ENCODE results near the gene RHBDF2.
A peak's percentile ranks its signal among the peaks of the same experiment; 100 is the strongest.
"Not testable (repeated sequence)": the region's sequence is repeated elsewhere in the genome, so short reads cannot be mapped to it uniquely, and the experiment has no call there.

RHBDF2 gene

DNA sequence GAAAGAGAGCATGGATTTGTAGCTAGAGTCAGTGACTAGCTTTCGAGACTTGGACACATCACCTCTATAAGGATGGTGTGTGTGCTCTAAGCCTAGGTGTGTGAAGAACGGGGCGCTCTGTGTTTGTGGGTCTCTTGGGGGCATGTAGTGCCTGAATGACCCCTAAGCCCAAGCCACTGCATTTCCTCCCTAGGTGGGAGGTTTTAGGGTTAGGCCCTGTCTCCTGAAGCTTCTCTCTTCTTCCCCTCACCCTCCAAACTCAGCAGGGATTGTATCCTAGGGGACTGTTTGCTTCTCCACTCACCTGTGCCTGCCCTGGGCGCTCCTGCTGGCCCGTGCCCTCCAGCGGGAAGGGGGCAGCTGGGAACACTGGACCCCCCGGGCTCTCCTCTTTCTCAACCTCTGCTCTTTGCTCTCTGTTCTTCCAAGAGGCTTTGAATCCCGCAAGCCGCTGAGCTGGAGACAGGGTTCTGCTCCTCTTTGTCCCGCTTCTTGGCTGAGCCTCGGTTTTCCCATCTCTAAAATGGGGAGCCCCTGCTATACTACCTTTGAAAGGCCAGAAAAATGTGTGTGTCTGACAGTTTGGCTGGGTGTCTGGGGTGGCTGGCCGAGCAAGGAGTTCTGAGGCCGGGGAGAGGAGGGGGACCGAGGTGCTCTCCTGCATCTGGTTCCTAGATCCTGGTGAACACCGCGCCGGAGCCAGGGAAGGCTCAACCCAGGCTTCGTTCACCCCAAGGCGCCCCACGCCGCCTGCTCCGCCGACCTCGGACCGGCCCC, 35.5 kb upstream of the RHBDF2 start:
- no peaks in the 10 kb centered on the region for H3K9me3 ChIP-seq (ENCODE audit: control insufficient read depth, low read depth, low read length)
- H3K27me3 ChIP-seq (ENCODE audit: control insufficient read depth, insufficient read depth, low read length), result peaks cover 48% of the 10 kb centered on the region
- no peak overlapping the region for H3K9ac ChIP-seq (ENCODE audit: low read length)
- H3K4me1 ChIP-seq (ENCODE audit: control insufficient read depth, low read depth, low read length), result peaks cover 12% of the 10 kb centered on the region
- peak overlapping the region; percentile 46 for H3K4me3 ChIP-seq (ENCODE audit: low read length)
- H3K27ac ChIP-seq (ENCODE audit: low read length), result no peak overlapping the region
- H3K36me3 ChIP-seq (ENCODE audit: control insufficient read depth, low read depth, low read length), result no peaks in the 10 kb centered on the region

DNA sequence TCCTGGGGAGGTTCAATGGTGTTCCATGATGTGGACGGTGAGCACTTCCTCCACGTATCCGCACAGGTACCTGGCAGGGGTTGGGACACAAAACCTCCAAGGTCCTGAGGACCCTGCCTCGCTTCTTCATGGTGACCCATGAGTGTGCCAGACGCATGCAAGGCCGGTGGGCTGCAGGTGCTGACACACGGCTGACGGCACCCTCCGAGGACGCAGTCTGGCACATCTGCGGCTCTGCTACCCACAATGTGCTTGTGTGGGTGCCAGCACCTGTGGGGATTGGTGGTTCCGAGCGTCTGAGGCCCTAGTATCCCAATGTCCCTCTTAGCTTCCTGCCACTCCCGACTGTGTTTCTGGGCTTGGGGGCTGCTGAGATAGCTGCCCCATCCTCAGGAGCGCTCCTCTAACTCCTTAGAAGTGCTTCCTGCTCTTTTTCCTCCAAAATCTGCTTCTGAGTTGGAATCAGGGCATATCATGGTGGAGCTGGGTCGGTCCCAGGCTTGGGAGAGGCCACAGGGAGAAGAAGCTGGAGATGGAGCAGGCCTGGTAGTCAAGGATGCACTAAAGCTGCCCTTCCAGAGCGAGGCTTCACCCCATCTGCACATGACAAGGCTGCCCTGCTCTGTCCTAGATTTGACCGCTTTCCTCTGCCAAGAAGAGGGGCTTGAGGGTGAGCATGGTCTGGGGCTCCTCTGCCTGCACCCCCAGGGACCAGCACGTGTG, 34.7 kb upstream of the RHBDF2 start:
- Histone ChIP-seq H3K9ac (ENCODE audit: low read length) (no peak overlapping the region), H3K4me1 (ENCODE audit: control insufficient read depth, low read depth, low read length) (peaks cover 5% of the 10 kb centered on the region), H3K27ac (ENCODE audit: low read length) (no peak overlapping the region), H3K4me3 (ENCODE audit: low read length) (no peak overlapping the region), H3K9me3 (ENCODE audit: control insufficient read depth, low read depth, low read length) (no peaks in the 10 kb centered on the region), H3K27me3 (ENCODE audit: control insufficient read depth, insufficient read depth, low read length) (peaks cover 48% of the 10 kb centered on the region), H3K36me3 (ENCODE audit: control insufficient read depth, low read depth, low read length) (no peaks in the 10 kb centered on the region)

DNA sequence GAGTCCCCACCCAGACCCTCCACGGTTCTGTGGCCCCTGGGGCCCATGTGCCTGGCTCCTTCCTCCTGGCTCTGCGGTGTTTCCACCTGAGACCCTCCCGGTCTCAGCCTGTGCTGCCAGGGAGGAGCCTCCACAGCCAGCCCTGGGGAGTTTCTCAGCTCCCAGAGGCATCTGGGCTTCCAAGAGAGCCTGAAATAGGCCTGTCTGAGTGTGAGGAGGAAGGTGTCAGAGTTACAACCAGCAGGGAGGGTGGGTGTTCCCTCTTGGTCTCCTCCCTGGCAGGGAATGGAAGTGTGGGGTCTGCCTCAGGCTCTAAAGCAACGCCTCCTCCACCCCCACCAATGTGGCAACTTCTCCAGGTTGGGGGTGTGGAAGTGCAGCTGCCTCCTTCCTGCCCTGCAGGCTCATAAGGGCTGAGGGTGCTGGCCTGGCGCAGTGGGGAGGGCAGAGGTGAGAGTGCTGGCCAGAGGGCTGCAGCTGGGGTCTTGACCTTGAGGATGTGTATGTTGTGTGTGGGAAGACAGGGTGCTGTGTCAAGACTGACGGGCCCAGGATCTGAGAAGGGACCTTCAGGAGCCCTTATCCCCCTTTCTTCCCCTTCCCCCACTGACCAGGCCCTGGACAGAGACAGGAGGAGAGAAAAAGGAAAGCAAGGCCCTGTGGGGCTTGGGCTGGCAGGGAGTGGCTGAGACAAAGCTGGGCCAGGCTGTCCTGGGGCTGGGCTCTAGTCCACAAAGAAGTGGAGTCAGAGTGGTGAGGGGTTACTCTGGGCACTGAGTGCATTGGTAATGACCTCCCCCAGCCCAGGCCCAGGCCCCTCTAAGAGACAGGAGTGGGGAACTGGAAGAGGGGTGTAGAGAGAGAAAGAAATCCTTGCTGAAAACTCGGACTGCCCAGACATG, 33.9 kb upstream of the RHBDF2 start:
- H3K27me3 ChIP-seq (ENCODE audit: control insufficient read depth, insufficient read depth, low read length), result peaks cover 47% of the 10 kb centered on the region
- H3K36me3 ChIP-seq (ENCODE audit: control insufficient read depth, low read depth, low read length), result no peaks in the 10 kb centered on the region
- no peak overlapping the region for H3K27ac ChIP-seq (ENCODE audit: low read length)
- H3K9ac ChIP-seq (ENCODE audit: low read length), result no peak overlapping the region
- no peaks in the 10 kb centered on the region for H3K9me3 ChIP-seq (ENCODE audit: control insufficient read depth, low read depth, low read length)
- no peaks in the 10 kb centered on the region for H3K4me1 ChIP-seq (ENCODE audit: control insufficient read depth, low read depth, low read length)
- H3K4me3 ChIP-seq (ENCODE audit: low read length), result no peak overlapping the region

DNA sequence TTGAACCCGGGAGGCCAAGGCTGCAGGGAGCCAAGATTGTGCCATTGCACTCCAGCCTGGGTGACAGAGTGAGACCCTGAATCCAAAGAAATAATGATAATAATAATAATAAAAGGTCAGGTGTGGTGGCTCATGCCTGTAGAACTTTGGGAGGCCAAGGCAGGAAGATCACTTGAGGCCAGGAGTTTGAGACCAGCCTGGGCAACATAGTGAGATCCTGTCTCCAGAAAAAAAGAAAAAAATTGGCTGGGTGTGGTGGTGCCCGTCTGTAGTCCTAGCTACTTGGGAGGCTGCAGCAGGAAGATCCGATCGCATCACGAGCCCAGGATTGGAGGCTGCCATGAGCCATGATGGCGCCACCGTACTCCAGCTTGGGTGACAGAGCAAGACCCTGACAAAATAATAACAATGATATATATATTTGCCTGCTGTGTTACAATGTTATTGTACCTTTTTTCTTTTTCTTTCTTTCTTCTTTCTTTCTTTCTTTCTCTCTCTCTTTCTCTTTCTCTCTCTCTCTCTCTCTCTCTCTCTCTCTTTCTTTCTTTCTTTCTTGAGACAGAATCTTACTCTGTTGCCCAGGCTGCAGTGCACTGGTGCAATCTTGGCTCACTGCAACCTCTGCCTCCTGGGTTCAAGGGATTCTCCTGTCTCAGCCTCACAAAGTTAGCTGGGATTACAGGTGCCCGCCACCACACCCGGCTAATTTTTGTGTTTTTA, 32.6 kb upstream of the RHBDF2 start:
- H3K27me3 ChIP-seq (ENCODE audit: control insufficient read depth, insufficient read depth, low read length), result peaks cover 35% of the 10 kb centered on the region
- not testable (repeated sequence) for H3K4me1 ChIP-seq (ENCODE audit: control insufficient read depth, low read depth, low read length); H3K9me3 ChIP-seq (ENCODE audit: control insufficient read depth, low read depth, low read length); H3K4me3 ChIP-seq (ENCODE audit: low read length); H3K36me3 ChIP-seq (ENCODE audit: control insufficient read depth, low read depth, low read length); H3K27ac ChIP-seq (ENCODE audit: low read length); H3K9ac ChIP-seq (ENCODE audit: low read length)

DNA sequence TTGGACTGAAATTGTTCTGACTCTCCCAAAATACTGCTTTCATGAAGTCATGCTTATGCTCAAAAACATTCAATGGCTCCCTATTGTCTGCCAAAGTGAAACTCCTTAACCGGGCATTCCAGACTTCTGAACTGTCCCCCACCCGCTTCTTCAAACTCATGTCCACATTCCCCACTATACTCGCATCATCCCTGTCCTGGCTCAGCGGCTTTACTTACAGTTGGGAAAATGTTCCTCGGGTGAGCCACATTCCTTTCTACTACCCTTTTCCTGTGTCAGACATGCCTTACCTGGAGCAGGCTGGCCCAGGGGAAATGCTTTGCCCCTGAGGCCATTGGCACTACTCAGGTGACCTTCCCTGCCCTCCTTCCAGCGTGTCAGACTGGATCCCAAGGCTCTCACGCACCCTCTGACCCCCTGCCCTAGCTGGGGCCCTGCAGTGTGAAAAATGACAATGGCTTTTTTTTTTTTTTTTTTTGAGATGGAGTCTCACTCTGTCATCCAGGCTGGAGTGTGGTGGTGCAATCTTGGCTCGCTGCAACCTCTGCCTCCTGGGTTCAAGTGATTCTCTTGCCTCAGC, 30.9 kb upstream of the RHBDF2 start:
- H3K4me1 ChIP-seq (ENCODE audit: control insufficient read depth, low read depth, low read length), result peaks cover 6% of the 10 kb centered on the region
- no peak overlapping the region for H3K4me3 ChIP-seq (ENCODE audit: low read length)
- no peaks in the 10 kb centered on the region for H3K9me3 ChIP-seq (ENCODE audit: control insufficient read depth, low read depth, low read length)
- no peaks in the 10 kb centered on the region for H3K36me3 ChIP-seq (ENCODE audit: control insufficient read depth, low read depth, low read length)
- peaks cover 20% of the 10 kb centered on the region for H3K27me3 ChIP-seq (ENCODE audit: control insufficient read depth, insufficient read depth, low read length)
- no peak overlapping the region for H3K27ac ChIP-seq (ENCODE audit: low read length)
- H3K9ac ChIP-seq (ENCODE audit: low read length), result no peak overlapping the region

DNA sequence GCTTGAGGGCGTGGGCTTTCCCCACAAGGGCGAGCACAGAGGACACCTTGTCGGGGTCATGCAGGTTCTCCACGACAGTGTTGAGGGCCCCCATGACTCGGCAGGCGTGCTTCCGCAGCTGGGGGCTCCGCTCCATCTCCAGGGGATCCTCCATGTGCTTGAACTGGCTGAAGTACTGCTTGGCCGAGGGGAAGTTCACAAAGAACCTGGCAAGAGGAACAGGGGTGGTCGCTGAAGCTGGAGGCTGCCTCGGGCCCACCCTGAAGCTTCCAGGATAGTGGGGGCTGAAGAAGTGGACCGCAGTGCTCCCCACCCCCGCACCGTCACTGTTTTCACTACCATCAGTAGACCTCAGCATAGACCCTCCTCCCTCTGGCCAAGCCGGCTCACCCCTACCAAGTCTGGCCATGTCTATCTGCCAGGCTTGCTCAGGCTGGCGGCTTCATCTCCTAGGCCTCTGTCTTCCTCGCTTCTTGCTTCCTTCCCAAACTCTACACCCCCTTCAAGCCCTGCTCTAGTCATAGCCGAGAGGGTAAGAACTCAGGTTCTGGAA, 30.3 kb upstream of the RHBDF2 start:
- H3K36me3 ChIP-seq (ENCODE audit: control insufficient read depth, low read depth, low read length), result no peaks in the 10 kb centered on the region
- no peaks in the 10 kb centered on the region for H3K9me3 ChIP-seq (ENCODE audit: control insufficient read depth, low read depth, low read length)
- H3K27ac ChIP-seq (ENCODE audit: low read length), result no peak overlapping the region
- peaks cover 6% of the 10 kb centered on the region for H3K4me1 ChIP-seq (ENCODE audit: control insufficient read depth, low read depth, low read length)
- H3K27me3 ChIP-seq (ENCODE audit: control insufficient read depth, insufficient read depth, low read length), result peaks cover 14% of the 10 kb centered on the region
- no peak overlapping the region for H3K4me3 ChIP-seq (ENCODE audit: low read length)
- no peak overlapping the region for H3K9ac ChIP-seq (ENCODE audit: low read length)

DNA sequence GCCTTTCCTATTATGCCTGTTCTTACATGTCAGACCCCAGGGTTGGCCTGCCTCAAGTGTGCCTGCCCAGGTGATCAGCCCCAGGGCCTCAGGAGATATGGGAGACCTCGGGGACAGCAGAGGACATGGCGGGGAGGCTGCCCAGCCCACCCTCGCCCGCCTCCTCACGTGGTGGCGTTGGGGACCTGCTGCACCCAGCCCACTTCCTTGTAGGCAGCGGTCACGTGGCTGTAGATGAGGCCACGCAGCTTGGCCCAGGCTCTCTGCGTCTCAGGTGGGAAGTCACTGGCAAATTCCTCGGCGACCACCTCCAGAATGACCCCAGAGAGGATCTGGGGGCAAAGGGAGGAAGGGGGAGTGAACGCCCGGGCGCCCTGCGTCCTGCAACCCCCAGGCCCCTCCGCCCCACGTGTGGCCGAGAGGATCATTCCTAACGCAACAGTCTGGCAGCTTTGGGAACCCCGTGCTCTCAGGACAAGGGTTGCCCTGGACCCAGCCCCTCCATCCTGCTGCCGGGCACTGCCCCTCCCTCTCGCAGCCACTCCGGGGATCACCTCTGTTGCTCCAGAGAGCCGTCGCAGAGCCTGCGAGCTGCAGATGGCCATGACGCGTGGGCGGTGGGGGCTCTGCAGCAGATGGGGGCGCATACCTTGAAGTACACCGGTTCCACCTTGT, 29.7 kb upstream of the RHBDF2 start:
- Histone ChIP-seq H3K9ac (ENCODE audit: low read length) (no peak overlapping the region), H3K4me3 (ENCODE audit: low read length) (no peak overlapping the region), H3K27me3 (ENCODE audit: control insufficient read depth, insufficient read depth, low read length) (peaks cover 7% of the 10 kb centered on the region), H3K9me3 (ENCODE audit: control insufficient read depth, low read depth, low read length) (no peaks in the 10 kb centered on the region), H3K27ac (ENCODE audit: low read length) (no peak overlapping the region), H3K36me3 (ENCODE audit: control insufficient read depth, low read depth, low read length) (no peaks in the 10 kb centered on the region), H3K4me1 (ENCODE audit: control insufficient read depth, low read depth, low read length) (peaks cover 6% of the 10 kb centered on the region)

DNA sequence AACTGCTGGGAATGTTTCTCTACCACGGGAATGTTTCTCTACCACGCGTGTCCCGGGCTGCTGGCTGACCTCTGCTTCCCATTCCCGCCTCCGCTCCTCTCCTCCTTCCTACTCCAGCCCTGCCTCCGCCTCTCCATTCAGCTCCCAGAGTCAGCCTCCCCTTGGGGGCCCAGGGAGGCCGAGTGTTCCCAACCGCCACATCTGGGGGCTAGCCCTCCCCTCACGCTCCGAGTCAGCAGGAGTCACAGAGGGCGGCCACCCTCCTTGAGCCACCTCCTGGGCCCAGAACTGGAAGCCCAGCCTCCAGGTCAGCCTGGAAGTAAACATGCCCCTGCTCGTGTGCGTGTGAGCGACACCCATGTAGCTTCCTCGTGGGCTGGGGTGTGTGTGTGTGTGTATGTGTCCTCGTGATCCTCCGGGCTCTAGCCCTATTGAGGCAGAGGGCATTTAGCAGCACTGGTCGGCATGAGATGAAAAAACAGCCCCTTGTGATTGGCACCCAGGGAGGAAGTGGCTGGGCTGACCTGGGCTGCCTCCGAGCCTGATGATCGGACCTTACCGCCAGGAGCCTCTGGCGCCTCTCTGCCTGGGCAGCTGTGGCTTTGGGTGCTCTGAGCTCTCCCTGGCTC, 29.0 kb upstream of the RHBDF2 start:
- Histone ChIP-seq H3K27ac (ENCODE audit: low read length) (no peak overlapping the region), H3K4me1 (ENCODE audit: control insufficient read depth, low read depth, low read length) (peaks cover 6% of the 10 kb centered on the region), H3K27me3 (ENCODE audit: control insufficient read depth, insufficient read depth, low read length) (peaks cover 1% of the 10 kb centered on the region), H3K4me3 (ENCODE audit: low read length) (no peak overlapping the region), H3K9me3 (ENCODE audit: control insufficient read depth, low read depth, low read length) (no peaks in the 10 kb centered on the region), H3K9ac (ENCODE audit: low read length) (no peak overlapping the region), H3K36me3 (ENCODE audit: control insufficient read depth, low read depth, low read length) (no peaks in the 10 kb centered on the region)

DNA sequence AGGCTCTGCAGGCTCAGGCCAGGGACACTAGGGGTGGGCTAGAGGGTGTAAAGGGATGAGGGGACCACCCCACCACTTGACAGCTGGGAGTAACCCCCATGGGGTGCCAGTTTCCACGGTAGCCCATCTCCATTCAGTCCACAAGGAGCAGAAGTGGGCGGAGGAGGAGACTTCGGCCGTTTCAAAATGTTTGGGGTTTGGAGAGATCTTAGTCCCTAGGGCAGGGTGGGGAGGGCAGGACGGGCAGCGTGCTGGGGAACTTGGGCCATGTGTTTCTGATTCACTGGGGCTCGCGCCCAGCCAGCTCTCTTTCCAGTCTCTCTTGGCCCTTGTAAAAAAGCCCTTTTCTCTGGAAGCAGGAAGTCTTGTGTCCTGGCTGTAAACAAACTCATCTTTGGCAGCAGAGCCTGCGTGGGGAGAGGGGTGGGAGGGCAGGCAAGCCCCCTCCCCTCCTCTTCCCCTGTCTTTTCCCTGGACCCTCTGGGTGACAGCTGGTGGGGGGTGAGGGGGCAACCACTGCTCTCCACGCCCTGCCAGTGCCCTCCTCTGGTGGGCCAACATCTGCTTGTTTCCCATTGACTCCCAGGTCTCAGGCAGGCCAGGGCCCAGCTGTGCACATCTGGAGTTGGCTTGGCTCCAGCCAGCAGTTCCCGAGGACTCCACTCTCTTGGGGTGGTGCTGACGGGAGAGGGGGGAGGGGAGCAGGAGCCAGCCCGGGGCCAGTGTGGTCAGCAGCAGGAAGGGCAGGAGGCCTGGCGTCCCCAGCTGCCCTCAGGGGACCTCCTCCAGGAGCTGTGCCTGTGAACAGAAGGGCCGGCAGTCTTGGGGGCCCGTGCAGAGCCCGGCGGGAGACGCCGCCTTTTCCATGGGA, 28.2 kb upstream of the RHBDF2 start:
- Histone ChIP-seq H3K27me3 (ENCODE audit: control insufficient read depth, insufficient read depth, low read length) (no peaks in the 10 kb centered on the region), H3K9me3 (ENCODE audit: control insufficient read depth, low read depth, low read length) (no peaks in the 10 kb centered on the region), H3K4me1 (ENCODE audit: control insufficient read depth, low read depth, low read length) (peaks cover 6% of the 10 kb centered on the region), H3K4me3 (ENCODE audit: low read length) (no peak overlapping the region), H3K9ac (ENCODE audit: low read length) (no peak overlapping the region), H3K27ac (ENCODE audit: low read length) (no peak overlapping the region), H3K36me3 (ENCODE audit: control insufficient read depth, low read depth, low read length) (no peaks in the 10 kb centered on the region)
